ENCODE results near the gene ACAA1.

The ACAA1 gene

DNA sequence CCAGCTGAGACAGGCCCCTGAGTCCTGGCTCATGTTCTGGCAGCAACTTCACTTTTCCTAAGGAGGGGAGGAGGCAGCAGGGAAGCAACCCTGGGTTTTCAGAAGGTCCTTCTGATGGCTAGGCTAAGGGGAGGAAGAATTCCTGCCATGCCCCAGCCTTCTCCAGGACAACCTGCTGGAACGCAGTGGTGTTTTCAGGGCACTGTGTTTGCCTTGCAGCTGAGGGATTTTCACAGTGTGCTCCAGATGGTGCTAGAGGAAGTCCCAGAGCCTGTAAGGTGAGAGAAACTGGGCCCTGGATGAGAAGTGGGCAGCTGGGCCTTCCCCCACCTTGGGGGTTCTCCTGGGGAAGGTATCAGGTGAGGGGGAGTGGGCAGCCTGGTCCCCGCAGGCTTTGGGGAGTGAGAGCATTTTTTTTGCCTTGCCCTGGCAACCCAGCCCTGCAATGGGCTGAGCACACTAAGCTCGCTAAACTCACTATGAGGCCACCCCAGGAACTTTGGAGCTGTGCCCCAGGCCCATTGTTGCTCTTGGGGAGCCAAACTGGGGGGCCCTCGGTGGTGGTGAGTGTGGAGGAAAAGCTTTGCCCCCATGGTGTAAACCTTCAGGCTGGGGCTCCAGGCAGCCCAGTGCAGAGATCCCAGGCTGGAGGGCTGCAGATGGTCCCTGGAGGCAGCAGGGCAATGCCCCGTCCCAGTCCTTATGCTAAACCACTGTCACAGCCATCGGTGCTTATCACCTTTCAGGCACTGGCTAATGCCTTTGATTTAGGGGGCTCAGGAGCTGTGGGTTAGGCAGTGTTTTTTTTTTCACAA lies 41.1 kb downstream of the ACAA1 start:
- H3K4me2 ChIP-seq, result no peak overlapping the region
- no peak overlapping the region for H3K27ac ChIP-seq
- H3K79me2 ChIP-seq (ENCODE audit: insufficient read depth, low read depth), result no peaks in the 10 kb centered on the region
- H3K9ac ChIP-seq, result no peak overlapping the region
- no peaks in the 10 kb centered on the region for H4K20me1 ChIP-seq (ENCODE audit: insufficient read depth)
- TF ChIP-seq, protein P1, sequence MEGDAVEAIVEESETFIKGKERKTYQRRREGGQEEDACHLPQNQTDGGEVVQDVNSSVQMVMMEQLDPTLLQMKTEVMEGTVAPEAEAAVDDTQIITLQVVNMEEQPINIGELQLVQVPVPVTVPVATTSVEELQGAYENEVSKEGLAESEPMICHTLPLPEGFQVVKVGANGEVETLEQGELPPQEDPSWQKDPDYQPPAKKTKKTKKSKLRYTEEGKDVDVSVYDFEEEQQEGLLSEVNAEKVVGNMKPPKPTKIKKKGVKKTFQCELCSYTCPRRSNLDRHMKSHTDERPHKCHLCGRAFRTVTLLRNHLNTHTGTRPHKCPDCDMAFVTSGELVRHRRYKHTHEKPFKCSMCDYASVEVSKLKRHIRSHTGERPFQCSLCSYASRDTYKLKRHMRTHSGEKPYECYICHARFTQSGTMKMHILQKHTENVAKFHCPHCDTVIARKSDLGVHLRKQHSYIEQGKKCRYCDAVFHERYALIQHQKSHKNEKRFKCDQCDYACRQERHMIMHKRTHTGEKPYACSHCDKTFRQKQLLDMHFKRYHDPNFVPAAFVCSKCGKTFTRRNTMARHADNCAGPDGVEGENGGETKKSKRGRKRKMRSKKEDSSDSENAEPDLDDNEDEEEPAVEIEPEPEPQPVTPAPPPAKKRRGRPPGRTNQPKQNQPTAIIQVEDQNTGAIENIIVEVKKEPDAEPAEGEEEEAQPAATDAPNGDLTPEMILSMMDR (conservative IDR thresholded peaks at IDR 0.05; ENCODE audit: low read depth, low read length), result no peak
- H3K27me3 ChIP-seq (ENCODE audit: insufficient read depth, low read depth), result no peaks in the 10 kb centered on the region
- H2AFZ ChIP-seq (ENCODE audit: low read depth), result no peak overlapping the region
- H3K36me3 ChIP-seq (ENCODE audit: insufficient read depth), result no peaks in the 10 kb centered on the region
- no peaks in the 10 kb centered on the region for H3K4me1 ChIP-seq (ENCODE audit: low read depth, poor library complexity, severe bottlenecking)
- H3K4me3 ChIP-seq (IDR thresholded peaks at IDR 0.05; ENCODE audit: insufficient read depth, low read depth, low read length), result no peak overlapping the region

DNA sequence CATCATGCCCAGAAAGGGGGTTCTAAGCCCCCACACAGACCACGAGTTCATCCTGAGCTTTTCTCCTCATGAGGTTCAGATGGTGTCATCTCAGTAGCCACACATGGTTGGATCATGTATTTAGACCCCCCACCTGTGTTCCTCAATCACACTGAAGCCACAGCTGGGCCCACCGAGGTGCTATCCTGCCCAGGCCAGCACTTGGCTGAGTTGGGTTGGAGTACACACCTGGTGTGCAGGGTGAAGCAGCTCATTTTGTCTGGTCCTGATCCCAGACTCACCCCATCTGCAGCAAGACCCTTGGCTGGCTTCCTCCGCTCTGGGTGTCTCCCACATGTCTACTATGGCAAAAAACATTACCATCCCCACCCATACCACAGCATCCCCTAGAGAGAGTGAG lies 41.9 kb downstream of the ACAA1 start:
- Histone ChIP-seq H3K27me3 (ENCODE audit: insufficient read depth, low read depth) (no peaks in the 10 kb centered on the region), H4K20me1 (ENCODE audit: insufficient read depth) (no peaks in the 10 kb centered on the region), H3K79me2 (ENCODE audit: insufficient read depth, low read depth) (no peaks in the 10 kb centered on the region), H2AFZ (ENCODE audit: low read depth) (no peak overlapping the region), H3K9ac (no peak overlapping the region), H3K4me3 (IDR thresholded peaks at IDR 0.05; ENCODE audit: insufficient read depth, low read depth, low read length) (no peak overlapping the region), H3K4me2 (no peak overlapping the region), H3K4me1 (ENCODE audit: low read depth, poor library complexity, severe bottlenecking) (no peaks in the 10 kb centered on the region), H3K27ac (no peak overlapping the region), H3K36me3 (ENCODE audit: insufficient read depth) (no peaks in the 10 kb centered on the region)
- TF ChIP-seq, protein P1 (conservative IDR thresholded peaks at IDR 0.05; ENCODE audit: low read depth, low read length), result no peak

GRCh38 chr3:38090453-38090852 lies 46.5 kb downstream of the ACAA1 start:
- Histone ChIP-seq H3K36me3 (ENCODE audit: insufficient read depth) (no peaks in the 10 kb centered on the region), H3K27me3 (ENCODE audit: insufficient read depth, low read depth) (no peaks in the 10 kb centered on the region), H3K9ac (no peak overlapping the region), H4K20me1 (ENCODE audit: insufficient read depth) (no peaks in the 10 kb centered on the region), H3K27ac (no peak overlapping the region), H2AFZ (ENCODE audit: low read depth) (no peak overlapping the region), H3K4me3 (IDR thresholded peaks at IDR 0.05; ENCODE audit: insufficient read depth, low read depth, low read length) (no peak overlapping the region), H3K4me2 (no peak overlapping the region), H3K4me1 (ENCODE audit: low read depth, poor library complexity, severe bottlenecking) (peaks cover 9% of the 10 kb centered on the region), H3K79me2 (ENCODE audit: insufficient read depth, low read depth) (no peaks in the 10 kb centered on the region)
- TF ChIP-seq, protein P1 (conservative IDR thresholded peaks at IDR 0.05; ENCODE audit: low read depth, low read length), result no peak

- Histone ChIP-seq H2AFZ (ENCODE audit: low read depth) (no peak overlapping the region), H3K36me3 (ENCODE audit: insufficient read depth) (no peaks in the 10 kb centered on the region), H3K4me1 (ENCODE audit: low read depth, poor library complexity, severe bottlenecking) (peaks cover 9% of the 10 kb centered on the region), H4K20me1 (ENCODE audit: insufficient read depth) (no peaks in the 10 kb centered on the region), H3K27ac (no peak overlapping the region), H3K27me3 (ENCODE audit: insufficient read depth, low read depth) (no peaks in the 10 kb centered on the region), H3K4me2 (no peak overlapping the region), H3K4me3 (IDR thresholded peaks at IDR 0.05; ENCODE audit: insufficient read depth, low read depth, low read length) (no peak overlapping the region), H3K9ac (no peak overlapping the region), H3K79me2 (ENCODE audit: insufficient read depth, low read depth) (no peaks in the 10 kb centered on the region)
- TF ChIP-seq, protein P1 (conservative IDR thresholded peaks at IDR 0.05; ENCODE audit: low read depth, low read length), result no peak
Measured at GRCh38 chr3:38089163-38089562, 47.8 kb downstream of the ACAA1 start.

Measured in KMS-11 (cell line).